ENCODE results near the gene AOPEP.

GRCh38 chr9:94740145-94740840 is 13.8 kb downstream of the AOPEP start:
- TF ChIP-seq POLR2A (IDR thresholded peaks at IDR 0.05) (no peak), CTCF (IDR thresholded peaks at IDR 0.05 in 8 of 11, conservative IDR thresholded peaks at IDR 0.05 in 3 of 11) (no peak)

Measured in spleen (tissue), 7 donors.